HG02588 (cell line): ENCODE measurements around the gene NOS3.
A peak's percentile ranks its signal among the peaks of the same experiment; 100 is the strongest.

ENCODE experiments used
- ATAC-seq: cut with Tn5 transposase; IDR thresholded peaks from one replicate; pipeline ENCODE4 v1.9.1; 2021; ENCODE audit warnings: mild to moderate bottlenecking, moderate library complexity; ENCODE audit not compliant: unreplicated experiment

The NOS3 gene

GRCh38 chr7:150963707-150964559, 26.9 kb upstream of the NOS3 start:
- no peak for ATAC-seq

GRCh38 chr7:150964593-150965111, 26.2 kb upstream of the NOS3 start:
- ATAC-seq = no peak

GRCh38 chr7:150965273-150965830, 25.5 kb upstream of the NOS3 start:
- ATAC-seq = no peak

- no peak for ATAC-seq
Observed at GRCh38 chr7:150966002-150966401, 24.8 kb upstream of the NOS3 start.

- ATAC-seq = no peak
Observed at GRCh38 chr7:150967349-150967748, 23.5 kb upstream of the NOS3 start.

GRCh38 chr7:150968056-150968733, 22.6 kb upstream of the NOS3 start:
- no peak for ATAC-seq

- no peak for ATAC-seq
Observed at GRCh38 chr7:150968734-150969372, 22.0 kb upstream of the NOS3 start.

- no peak for ATAC-seq
Observed at GRCh38 chr7:150969475-150969874, 21.3 kb upstream of the NOS3 start.

- no peak for ATAC-seq
Observed at GRCh38 chr7:150970424-150970823, 20.4 kb upstream of the NOS3 start.

- no peak for ATAC-seq
Observed at GRCh38 chr7:150971242-150972022, 19.4 kb upstream of the NOS3 start.

- ATAC-seq = no peak
Observed at GRCh38 chr7:150972023-150972468, 18.8 kb upstream of the NOS3 start.

GRCh38 chr7:150972741-150973140, 18.1 kb upstream of the NOS3 start:
- ATAC-seq = no peak

GRCh38 chr7:150973571-150974451, 17.0 kb upstream of the NOS3 start:
- no peak for ATAC-seq

- ATAC-seq = peak; percentile 55
Observed at GRCh38 chr7:150974468-150975391, 16.1 kb upstream of the NOS3 start.

- no peak for ATAC-seq
Observed at GRCh38 chr7:150975536-150976319, 15.1 kb upstream of the NOS3 start.

GRCh38 chr7:150976529-150977381, 14.1 kb upstream of the NOS3 start:
- no peak for ATAC-seq
